ENCODE measurements around the gene TMSB15A.
A peak's percentile ranks its signal among the peaks of the same experiment; 100 is the strongest.
"Not testable (repeated sequence)": the region's sequence is repeated elsewhere in the genome, so short reads cannot be mapped to it uniquely, and the experiment has no call there.

Gene TMSB15A

GRCh38 chrX:102515975-102516941 lies at the start of gene TMSB15A:
TMSB15A (minus strand) TSS chrX:102516739.
- peak; percentile 87 for DNase-seq

GRCh38 chrX:102560423-102561068 lies 44.0 kb upstream of the TMSB15A start:
- no peak for DNase-seq

- no peak for DNase-seq
Observed at GRCh38 chrX:102558607-102559006, 42.1 kb upstream of the TMSB15A start.

GRCh38 chrX:102548231-102548630 lies 31.7 kb upstream of the TMSB15A start:
- DNase-seq = no peak

- no peak for DNase-seq
Observed at GRCh38 chrX:102546828-102547493, 30.4 kb upstream of the TMSB15A start.

- not testable (repeated sequence) for DNase-seq
Observed at GRCh38 chrX:102546175-102546574, 29.6 kb upstream of the TMSB15A start.

GRCh38 chrX:102535958-102536357 lies 19.4 kb upstream of the TMSB15A start:
- DNase-seq = no peak

- no peak for DNase-seq
Observed at GRCh38 chrX:102517326-102517725, 787 bp upstream of the TMSB15A start.

GRCh38 chrX:102514536-102514935 lies 2.0 kb downstream of the TMSB15A start:
- no peak for DNase-seq

GRCh38 chrX:102498732-102499131 lies 17.8 kb downstream of the TMSB15A start:
- DNase-seq = no peak

- no peak for DNase-seq
Observed at GRCh38 chrX:102491766-102492165, 24.8 kb downstream of the TMSB15A start.

GRCh38 chrX:102478765-102479164 lies 37.8 kb downstream of the TMSB15A start:
- DNase-seq = not testable (repeated sequence)

- not testable (repeated sequence) for DNase-seq
Observed at GRCh38 chrX:102471762-102472220, 44.7 kb downstream of the TMSB15A start, which contains the start of gene TCP11X2. TCP11X2 (minus strand) TSS chrX:102471812.

- not testable (repeated sequence) for DNase-seq
Observed at GRCh38 chrX:102470215-102470614, 46.3 kb downstream of the TMSB15A start.

Data from right hindlimb (tissue), 1 donor.